ENCODE data around the gene ZNF587B. TPM values are rescaled to one million over a fixed set of nuclear protein-coding genes. Genes with fewer than 3 reads are reported as not detected.
"Not testable (repeated sequence)": the region's sequence is repeated elsewhere in the genome, so short reads cannot be mapped to it uniquely, and the experiment has no call there.

ZNF587B gene
- total RNA-seq, 1 donor from 2014 or later: 29.8 TPM

- no peak for TF ChIP-seq CTCF (IDR thresholded peaks at IDR 0.05; ENCODE audit: unreplicated experiment)
- H3K27me3 Mint-ChIP-seq: no peaks in the 10 kb centered on the region
- H3K27ac Mint-ChIP-seq: peak overlapping the region; percentile 64
- peaks cover 84% of the 10 kb centered on the region for H3K36me3 Mint-ChIP-seq (ENCODE audit: insufficient read depth)
- H3K4me3 Mint-ChIP-seq (ENCODE audit: low read depth): no peak overlapping the region
- DNase-seq (ENCODE audit: low spot score, unreplicated experiment): no peak
- H3K9me3 Mint-ChIP-seq (ENCODE audit: low read depth): peaks cover 53% of the 10 kb centered on the region
- H3K4me1 Mint-ChIP-seq (ENCODE audit: low read depth): no peaks in the 10 kb centered on the region
Observed at GRCh38 chr19:57872450-57872849, 42.4 kb downstream of the ZNF587B start.

GRCh38 chr19:57873883-57874799, 44.0 kb downstream of the ZNF587B start:
- H3K4me3 Mint-ChIP-seq (ENCODE audit: low read depth): peak overlapping the region; percentile 9
- DNase-seq (ENCODE audit: low spot score, unreplicated experiment); H3K27me3 Mint-ChIP-seq; H3K4me1 Mint-ChIP-seq (ENCODE audit: low read depth): not testable (repeated sequence)
- H3K9me3 Mint-ChIP-seq (ENCODE audit: low read depth): peaks cover 52% of the 10 kb centered on the region
- peak overlapping the region; percentile 94 for H3K27ac Mint-ChIP-seq
- peaks cover 80% of the 10 kb centered on the region for H3K36me3 Mint-ChIP-seq (ENCODE audit: insufficient read depth)

GRCh38 chr19:57886046-57886445, 55.9 kb downstream of the ZNF587B start:
- Mint-ChIP-seq H3K36me3 (ENCODE audit: insufficient read depth) (peaks cover 57% of the 10 kb centered on the region), H3K9me3 (ENCODE audit: low read depth) (peaks cover 22% of the 10 kb centered on the region), H3K4me3 (ENCODE audit: low read depth) (peak overlapping the region; percentile 50), H3K27ac (peak overlapping the region; percentile 62), H3K4me1 (ENCODE audit: low read depth) (peaks cover 17% of the 10 kb centered on the region), H3K27me3 (no peaks in the 10 kb centered on the region)
- DNase-seq (ENCODE audit: low spot score, unreplicated experiment): no peak
- TF ChIP-seq CTCF (IDR thresholded peaks at IDR 0.05; ENCODE audit: unreplicated experiment): no peak

DNA sequence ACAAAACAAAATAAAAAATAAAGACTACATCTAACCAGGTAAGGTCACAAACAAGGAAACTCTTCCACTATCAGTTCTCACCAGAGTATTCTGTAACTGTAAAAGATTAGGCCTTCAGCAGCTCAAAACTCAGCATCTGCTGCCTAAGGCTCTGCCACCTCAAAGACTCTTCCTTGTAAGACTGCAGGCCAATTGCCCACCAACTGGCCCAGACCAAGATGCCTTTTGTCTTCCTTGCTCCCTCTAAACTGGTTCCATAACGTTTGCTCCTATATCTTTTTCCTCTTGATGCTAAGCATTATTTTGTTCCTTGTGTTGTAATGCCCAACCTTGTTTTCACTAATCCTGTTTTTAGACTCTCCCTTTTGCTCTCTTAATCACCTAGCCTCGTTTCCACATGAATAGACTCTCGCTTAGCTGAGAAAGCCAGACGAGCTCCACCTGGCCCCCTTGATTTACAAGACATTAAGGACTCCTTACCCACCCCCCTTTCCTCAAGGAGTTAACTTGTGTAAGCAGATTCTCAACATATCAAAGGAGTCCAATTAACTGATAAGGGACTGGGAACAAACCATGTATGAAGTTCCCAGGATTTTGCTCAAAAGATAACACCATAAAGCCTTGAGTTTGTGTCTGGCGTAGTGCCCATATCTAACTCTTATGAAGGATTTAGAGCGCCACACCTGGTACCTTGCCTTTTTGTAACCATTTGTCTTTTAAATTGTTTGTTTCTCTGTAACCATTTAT, 57.3 kb downstream of the ZNF587B start:
- Mint-ChIP-seq H3K4me3 (ENCODE audit: low read depth) (peak overlapping the region; percentile 93), H3K36me3 (ENCODE audit: insufficient read depth) (peaks cover 58% of the 10 kb centered on the region), H3K4me1 (ENCODE audit: low read depth) (peaks cover 17% of the 10 kb centered on the region), H3K9me3 (ENCODE audit: low read depth) (peaks cover 22% of the 10 kb centered on the region), H3K27me3 (no peaks in the 10 kb centered on the region), H3K27ac (peak overlapping the region; percentile 94)
- TF ChIP-seq CTCF (IDR thresholded peaks at IDR 0.05; ENCODE audit: unreplicated experiment): no peak
- no peak for DNase-seq (ENCODE audit: low spot score, unreplicated experiment)

- TF ChIP-seq CTCF (IDR thresholded peaks at IDR 0.05; ENCODE audit: unreplicated experiment): no peak
- Mint-ChIP-seq H3K4me1 (ENCODE audit: low read depth) (peaks cover 17% of the 10 kb centered on the region), H3K9me3 (ENCODE audit: low read depth) (peaks cover 18% of the 10 kb centered on the region), H3K27ac (peak overlapping the region; percentile 94), H3K27me3 (no peaks in the 10 kb centered on the region), H3K4me3 (ENCODE audit: low read depth) (peak overlapping the region; percentile 93), H3K36me3 (ENCODE audit: insufficient read depth) (peaks cover 51% of the 10 kb centered on the region)
- no peak for DNase-seq (ENCODE audit: low spot score, unreplicated experiment)
Observed at GRCh38 chr19:57888107-57888559, 58.0 kb downstream of the ZNF587B start.

Data from progenitor cell of endocrine pancreas (in vitro differentiated cells).